Astrocyte (in vitro differentiated cells and primary cell): ENCODE measurements around the gene KIF23. TPM values are rescaled to one million over a fixed set of nuclear protein-coding genes. Genes with fewer than 3 reads are reported as not detected.

Experiments
- DNase-seq: peaks from one replicate; pipeline ENCODE4 v3.0.0-alpha.2; 2010; ENCODE audit warnings: low read depth
- FAIRE-seq: peaks from 2 replicates; lab custom pipeline; 2011; peaks lifted over from hg19 to GRCh38; lab: Jason Lieb, UNC
- H2AFZ ChIP-seq: 2 replicates; pipeline ENCODE4 v1.6.0; 2012; ENCODE audit warnings: low read depth, low read length, inconsistent platforms
- H3K27ac ChIP-seq: 2 replicates; pipeline ENCODE4 v1.5.1; 2011; ENCODE audit warnings: low read depth, low read length, inconsistent platforms
- H3K27me3 ChIP-seq: 2 replicates; pipeline ENCODE4 v1.6.0; 2011; ENCODE audit warnings: low read length, inconsistent platforms; ENCODE audit not compliant: insufficient read depth
- H3K36me3 ChIP-seq: 2 replicates; pipeline ENCODE4 v1.5.1; 2011; ENCODE audit warnings: low read length, inconsistent platforms; ENCODE audit not compliant: insufficient read depth
- H3K4me1 ChIP-seq: 2 replicates; pipeline ENCODE4 v1.5.1; 2011; ENCODE audit warnings: low read length, inconsistent platforms; ENCODE audit not compliant: insufficient read depth
- H3K4me2 ChIP-seq: 2 replicates; pipeline ENCODE4 v1.6.0; 2012; ENCODE audit warnings: low read length, inconsistent platforms
- H3K4me3 ChIP-seq: 2 replicates; pipeline ENCODE4 v1.5.1; 2011; ENCODE audit warnings: low read depth, mild to moderate bottlenecking, low read length, inconsistent platforms; ENCODE audit not compliant: insufficient read depth
- H3K79me2 ChIP-seq: 2 replicates; pipeline ENCODE4 v1.6.0; 2012; ENCODE audit warnings: mild to moderate bottlenecking, low read length, inconsistent platforms; ENCODE audit not compliant: insufficient read depth
- H3K9ac ChIP-seq: 2 replicates; pipeline ENCODE4 v1.6.0; 2012; ENCODE audit warnings: mild to moderate bottlenecking, low read length, inconsistent platforms
- H3K9me3 ChIP-seq: 2 replicates; pipeline ENCODE4 v1.5.1; 2012; ENCODE audit warnings: low read depth, mild to moderate bottlenecking, low read length, inconsistent platforms; ENCODE audit not compliant: insufficient read depth
- H4K20me1 ChIP-seq: 2 replicates; pipeline ENCODE4 v1.6.0; 2012; ENCODE audit warnings: low read length, inconsistent platforms; ENCODE audit not compliant: insufficient read depth
- H3K27ac Mint-ChIP-seq: one replicate; pipeline ENCODE4 v1.8.0; 2021; ENCODE audit warnings: mild to moderate bottlenecking, mixed read lengths; ENCODE audit not compliant: unreplicated experiment
- H3K27me3 Mint-ChIP-seq: one replicate; pipeline ENCODE4 v1.8.0; 2021; ENCODE audit warnings: low read depth, mixed read lengths; ENCODE audit not compliant: unreplicated experiment
- H3K36me3 Mint-ChIP-seq: one replicate; pipeline ENCODE4 v1.8.0; 2021; ENCODE audit warnings: low read depth, mixed read lengths; ENCODE audit not compliant: unreplicated experiment
- H3K4me1 Mint-ChIP-seq: one replicate; pipeline ENCODE4 v1.8.0; 2021; ENCODE audit warnings: low read depth, mixed read lengths; ENCODE audit not compliant: unreplicated experiment
- H3K4me3 Mint-ChIP-seq: one replicate; pipeline ENCODE4 v1.8.0; 2021; ENCODE audit warnings: mild to moderate bottlenecking, moderate library complexity, mixed read lengths; ENCODE audit not compliant: unreplicated experiment
- H3K9me3 Mint-ChIP-seq: one replicate; pipeline ENCODE4 v1.8.0; 2021; ENCODE audit warnings: mild to moderate bottlenecking, mixed read lengths; ENCODE audit not compliant: unreplicated experiment
- EZH2 ChIP-seq: IDR thresholded peaks from 2 replicates; pipeline ENCODE4 v1.6.1; 2012; ENCODE audit warnings: mild to moderate bottlenecking, low read length, inconsistent platforms; ENCODE audit not compliant: insufficient read depth
- total RNA-seq: library from RNA; stranded (reverse); gene quantifications from 2 replicates; pipeline ENCODE4 v1.2.1, GENCODE V29; 2021
- TF ChIP-seq, protein P1 (sequence below): IDR thresholded peaks from 2 replicates; pipeline ENCODE4 v1.5.1; 2011; ENCODE audit warnings: low read depth, mild to moderate bottlenecking, inconsistent platforms, low read length, moderate library complexity; ENCODE audit not compliant: insufficient read depth

The KIF23 gene
- total RNA-seq, 1 donor from 2014 or later: 11.8 TPM

DNA sequence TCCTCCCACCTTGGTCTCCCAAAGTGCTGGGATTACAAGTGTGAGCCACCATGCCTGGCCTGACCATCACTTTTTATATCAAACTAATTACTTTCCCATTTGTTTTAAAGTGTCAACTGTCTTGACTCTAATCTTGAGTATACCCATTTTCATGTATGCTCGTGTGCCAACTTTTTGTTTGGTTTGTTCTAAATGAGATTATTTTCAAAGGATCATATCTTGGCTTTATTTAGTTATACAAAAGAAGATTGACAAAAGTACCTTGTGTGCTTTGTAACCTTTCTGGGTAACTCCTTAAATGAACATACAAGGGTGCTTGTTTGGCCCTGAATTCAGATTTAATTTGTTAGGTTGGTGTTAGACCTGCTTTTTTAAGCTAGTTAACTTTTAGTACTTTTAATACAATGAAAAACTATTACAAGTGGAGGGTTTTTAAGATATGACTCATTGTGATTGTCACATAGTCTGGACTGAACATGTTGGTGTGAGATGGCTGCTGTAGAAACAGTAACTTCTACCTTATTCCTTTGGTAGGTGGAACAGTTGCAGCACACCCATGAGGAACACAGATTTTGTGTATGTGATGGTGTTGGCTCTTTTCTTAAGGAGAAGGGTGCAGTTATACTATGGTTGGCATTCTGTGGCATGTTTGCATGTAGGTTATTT is 10.7 kb downstream of the KIF23 start:
- no peak overlapping the region for H3K27ac ChIP-seq
- peaks cover 36% of the 10 kb centered on the region for H3K36me3 ChIP-seq
- H3K27me3 ChIP-seq: no peaks in the 10 kb centered on the region
- no peak overlapping the region for H3K9ac ChIP-seq
- peaks cover 20% of the 10 kb centered on the region for H3K4me1 Mint-ChIP-seq
- no peaks in the 10 kb centered on the region for H4K20me1 ChIP-seq
- DNase-seq (no peak), FAIRE-seq (no peak)
- no peak for TF ChIP-seq EZH2
- TF ChIP-seq, protein P1, sequence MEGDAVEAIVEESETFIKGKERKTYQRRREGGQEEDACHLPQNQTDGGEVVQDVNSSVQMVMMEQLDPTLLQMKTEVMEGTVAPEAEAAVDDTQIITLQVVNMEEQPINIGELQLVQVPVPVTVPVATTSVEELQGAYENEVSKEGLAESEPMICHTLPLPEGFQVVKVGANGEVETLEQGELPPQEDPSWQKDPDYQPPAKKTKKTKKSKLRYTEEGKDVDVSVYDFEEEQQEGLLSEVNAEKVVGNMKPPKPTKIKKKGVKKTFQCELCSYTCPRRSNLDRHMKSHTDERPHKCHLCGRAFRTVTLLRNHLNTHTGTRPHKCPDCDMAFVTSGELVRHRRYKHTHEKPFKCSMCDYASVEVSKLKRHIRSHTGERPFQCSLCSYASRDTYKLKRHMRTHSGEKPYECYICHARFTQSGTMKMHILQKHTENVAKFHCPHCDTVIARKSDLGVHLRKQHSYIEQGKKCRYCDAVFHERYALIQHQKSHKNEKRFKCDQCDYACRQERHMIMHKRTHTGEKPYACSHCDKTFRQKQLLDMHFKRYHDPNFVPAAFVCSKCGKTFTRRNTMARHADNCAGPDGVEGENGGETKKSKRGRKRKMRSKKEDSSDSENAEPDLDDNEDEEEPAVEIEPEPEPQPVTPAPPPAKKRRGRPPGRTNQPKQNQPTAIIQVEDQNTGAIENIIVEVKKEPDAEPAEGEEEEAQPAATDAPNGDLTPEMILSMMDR: no peak
- no peaks in the 10 kb centered on the region for H3K27me3 Mint-ChIP-seq
- no peak overlapping the region for H2AFZ ChIP-seq
- no peaks in the 10 kb centered on the region for H3K4me1 ChIP-seq
- H3K27ac Mint-ChIP-seq: no peak overlapping the region
- no peaks in the 10 kb centered on the region for H3K9me3 ChIP-seq
- H3K4me2 ChIP-seq: no peak overlapping the region
- H3K9me3 Mint-ChIP-seq: no peaks in the 10 kb centered on the region
- no peak overlapping the region for H3K4me3 Mint-ChIP-seq
- peaks cover 29% of the 10 kb centered on the region for H3K79me2 ChIP-seq
- no peak overlapping the region for H3K4me3 ChIP-seq
- H3K36me3 Mint-ChIP-seq: peaks cover 2% of the 10 kb centered on the region

DNA sequence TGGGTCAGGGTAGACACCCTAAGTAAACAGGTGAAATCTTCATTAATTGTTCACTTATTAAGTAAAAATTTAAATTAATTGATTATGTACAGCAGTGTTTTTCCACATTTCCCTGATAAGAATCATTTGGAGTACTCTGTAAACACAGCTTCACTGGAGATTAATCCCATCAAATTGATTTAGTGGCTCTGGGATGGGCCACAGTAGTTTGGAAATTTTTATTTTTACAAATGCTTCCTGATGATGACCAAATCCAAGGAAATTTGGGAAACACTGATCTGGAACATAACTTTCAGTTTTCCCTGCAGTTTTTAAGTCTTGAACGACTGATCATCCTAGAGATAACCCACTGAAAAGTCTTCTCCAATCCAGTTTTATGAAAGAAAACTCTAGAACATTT is 19.7 kb downstream of the KIF23 start:
- peaks cover 6% of the 10 kb centered on the region for H4K20me1 ChIP-seq
- Mint-ChIP-seq H3K4me3 (no peak overlapping the region), H3K9me3 (no peaks in the 10 kb centered on the region), H3K27me3 (no peaks in the 10 kb centered on the region), H3K36me3 (peaks cover 9% of the 10 kb centered on the region), H3K27ac (no peak overlapping the region), H3K4me1 (peaks cover 3% of the 10 kb centered on the region)
- no peak overlapping the region for H3K4me3 ChIP-seq
- peaks cover 46% of the 10 kb centered on the region for H3K36me3 ChIP-seq
- H2AFZ ChIP-seq: no peak overlapping the region
- no peaks in the 10 kb centered on the region for H3K4me1 ChIP-seq
- no peak overlapping the region for H3K9ac ChIP-seq
- H3K79me2 ChIP-seq: peaks cover 32% of the 10 kb centered on the region
- no peak for FAIRE-seq
- no peaks in the 10 kb centered on the region for H3K27me3 ChIP-seq
- no peak for DNase-seq
- H3K9me3 ChIP-seq: no peaks in the 10 kb centered on the region
- H3K4me2 ChIP-seq: no peak overlapping the region
- H3K27ac ChIP-seq: no peak overlapping the region
- TF ChIP-seq, protein P1: no peak
- no peak for TF ChIP-seq EZH2

DNA sequence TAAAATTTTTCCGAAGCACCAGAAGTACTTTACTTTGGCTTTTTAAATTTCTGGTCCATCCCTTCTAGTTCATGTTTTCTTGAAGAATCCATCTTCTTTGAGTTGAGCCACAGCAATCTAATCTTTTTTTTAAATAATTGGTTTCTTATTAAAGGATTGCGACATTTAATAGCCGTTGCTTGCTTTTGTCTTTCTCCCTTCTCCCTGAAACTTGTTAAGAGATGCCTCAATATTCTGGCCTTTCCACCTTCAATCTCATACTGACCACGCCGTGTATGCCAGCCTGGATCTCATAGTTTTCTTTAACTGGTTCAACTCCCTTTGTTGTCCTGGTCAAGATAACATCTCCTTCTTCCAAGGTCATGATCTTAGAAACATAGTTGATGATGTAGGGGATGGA is 20.1 kb downstream of the KIF23 start:
- H3K4me1 Mint-ChIP-seq: peaks cover 3% of the 10 kb centered on the region
- no peak for TF ChIP-seq EZH2
- TF ChIP-seq, protein P1: no peak
- H4K20me1 ChIP-seq: peaks cover 6% of the 10 kb centered on the region
- peaks cover 32% of the 10 kb centered on the region for H3K79me2 ChIP-seq
- no peaks in the 10 kb centered on the region for H3K27me3 ChIP-seq
- no peak overlapping the region for H3K4me3 ChIP-seq
- H3K9ac ChIP-seq: no peak overlapping the region
- no peaks in the 10 kb centered on the region for H3K9me3 ChIP-seq
- H3K36me3 ChIP-seq: peaks cover 43% of the 10 kb centered on the region
- no peaks in the 10 kb centered on the region for H3K4me1 ChIP-seq
- H2AFZ ChIP-seq: no peak overlapping the region
- H3K4me2 ChIP-seq: no peak overlapping the region
- H3K27ac Mint-ChIP-seq: no peak overlapping the region
- no peak overlapping the region for H3K4me3 Mint-ChIP-seq
- FAIRE-seq (no peak), DNase-seq (no peak)
- no peaks in the 10 kb centered on the region for H3K9me3 Mint-ChIP-seq
- no peak overlapping the region for H3K27ac ChIP-seq
- H3K36me3 Mint-ChIP-seq: peaks cover 8% of the 10 kb centered on the region
- H3K27me3 Mint-ChIP-seq: no peaks in the 10 kb centered on the region
